Astrocyte of the spinal cord (primary cell): ENCODE data around the gene SYPL2.

Experiments used
- DNase-seq: peaks from one replicate; pipeline ENCODE4 v3.0.0; 2011; ENCODE audit warnings: low read depth, low spot score
- H3K4me3 ChIP-seq: 2 replicates; pipeline ENCODE4 v1.5.1; 2011; ENCODE audit warnings: low read depth, mild to moderate bottlenecking, low read length, moderate library complexity
- CTCF ChIP-seq: IDR thresholded peaks from 2 replicates; pipeline ENCODE4 v1.5.1; 2012; ENCODE audit warnings: low read depth, mild to moderate bottlenecking, low read length, inconsistent platforms
- in situ Hi-C: cut with HindIII; loops from 2 replicates; pipeline ENCODE4 v1.10.0; 2017; ENCODE audit warnings: low sequenced_read_pairs

Gene SYPL2

GRCh38 chr1:109530457-109531087 lies 64.2 kb downstream of the SYPL2 start:
- in situ Hi-C loops, result no loop called here
- TF ChIP-seq CTCF, result no peak
- H3K4me3 ChIP-seq, result no peak overlapping the region
- DNase-seq, result no peak

GRCh38 chr1:109531380-109531779 lies 65.0 kb downstream of the SYPL2 start:
- no peak overlapping the region for H3K4me3 ChIP-seq
- no peak for DNase-seq
- in situ Hi-C loops, result no loop called here
- TF ChIP-seq CTCF, result no peak
